ENCODE results near the gene USP6NL.
"Not testable (repeated sequence)": the region's sequence is repeated elsewhere in the genome, so short reads cannot be mapped to it uniquely, and the experiment has no call there.

Gene USP6NL

GRCh38 chr10:11611248-11612020 is at the start of gene USP6NL:
TSS of gene USP6NL (minus strand) at chr10:11611650. CDS start at chr10:11597634, 14,016 bp downstream.
- DNase-seq = peak; percentile 60 to 71

- no peak for DNase-seq
Measured at GRCh38 chr10:11658801-11659368, 47.4 kb upstream of the USP6NL start.

GRCh38 chr10:11655836-11656235 is 44.4 kb upstream of the USP6NL start:
- no peak for DNase-seq

- DNase-seq = no peak
Measured at GRCh38 chr10:11654659-11655058, 43.2 kb upstream of the USP6NL start.

GRCh38 chr10:11653758-11654471 is 42.5 kb upstream of the USP6NL start:
- DNase-seq = no peak

- DNase-seq = no peak
Measured at GRCh38 chr10:11647676-11648075, 36.2 kb upstream of the USP6NL start.

- no peak for DNase-seq
Measured at GRCh38 chr10:11646450-11646849, 35.0 kb upstream of the USP6NL start.

- no peak for DNase-seq
Measured at GRCh38 chr10:11643039-11643438, 31.6 kb upstream of the USP6NL start.

- DNase-seq = no peak
Measured at GRCh38 chr10:11642566-11642965, 31.1 kb upstream of the USP6NL start.

GRCh38 chr10:11639849-11640764 is 28.7 kb upstream of the USP6NL start:
- DNase-seq = no peak

GRCh38 chr10:11639362-11639761 is 27.9 kb upstream of the USP6NL start:
- DNase-seq = no peak

- no peak for DNase-seq
Measured at GRCh38 chr10:11638055-11638698, 26.7 kb upstream of the USP6NL start.

- no peak for DNase-seq
Measured at GRCh38 chr10:11636697-11637303, 25.4 kb upstream of the USP6NL start.

- DNase-seq = no peak
Measured at GRCh38 chr10:11631890-11632587, 20.6 kb upstream of the USP6NL start.

- no peak for DNase-seq
Measured at GRCh38 chr10:11631291-11631690, 19.8 kb upstream of the USP6NL start.

GRCh38 chr10:11629731-11630130 is 18.3 kb upstream of the USP6NL start:
- DNase-seq = no peak

GRCh38 chr10:11627941-11628340 is 16.5 kb upstream of the USP6NL start:
- DNase-seq = not testable (repeated sequence)

- no peak for DNase-seq
Measured at GRCh38 chr10:11626071-11626470, 14.6 kb upstream of the USP6NL start.

- no peak for DNase-seq
Measured at GRCh38 chr10:11625019-11625735, 13.7 kb upstream of the USP6NL start.

GRCh38 chr10:11617233-11617632 is 5.8 kb upstream of the USP6NL start:
- DNase-seq = no peak

- no peak for DNase-seq
Measured at GRCh38 chr10:11616021-11616420, 4.6 kb upstream of the USP6NL start.

Data from stimulated activated CD4-positive, alpha-beta T cell treated with anti-CD3 and anti-CD28 coated beads, Interleukin-4, amount 100 ng/mL, for 4 hours (primary cell).